ENCODE results near the gene EXOC3.

EXOC3 gene

GRCh38 chr5:439636-440035 is 3.3 kb upstream of the EXOC3 start:
- DNase-seq (ENCODE audit: low read depth), result no peak

- DNase-seq (ENCODE audit: low read depth), result no peak
Observed at GRCh38 chr5:440401-441201, 2.4 kb upstream of the EXOC3 start.

DNA sequence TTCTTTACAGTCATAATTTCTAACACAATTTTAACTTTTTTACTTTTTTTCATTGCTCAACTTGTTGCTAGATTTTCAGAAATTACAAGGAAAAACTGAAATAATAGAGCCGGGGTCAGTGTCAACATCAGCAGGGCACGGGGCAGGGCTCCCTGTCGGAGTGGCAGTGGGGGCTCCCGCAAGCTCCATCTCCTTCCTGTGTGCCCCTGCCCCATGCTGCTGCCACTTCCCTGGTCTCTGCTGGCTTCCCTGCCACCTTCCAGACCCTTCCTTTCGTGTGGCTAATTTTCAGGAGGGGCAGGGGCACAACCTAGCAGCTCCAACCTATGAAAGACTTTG is 1.0 kb upstream of the EXOC3 start:
- no peak for DNase-seq (ENCODE audit: low read depth)

DNA sequence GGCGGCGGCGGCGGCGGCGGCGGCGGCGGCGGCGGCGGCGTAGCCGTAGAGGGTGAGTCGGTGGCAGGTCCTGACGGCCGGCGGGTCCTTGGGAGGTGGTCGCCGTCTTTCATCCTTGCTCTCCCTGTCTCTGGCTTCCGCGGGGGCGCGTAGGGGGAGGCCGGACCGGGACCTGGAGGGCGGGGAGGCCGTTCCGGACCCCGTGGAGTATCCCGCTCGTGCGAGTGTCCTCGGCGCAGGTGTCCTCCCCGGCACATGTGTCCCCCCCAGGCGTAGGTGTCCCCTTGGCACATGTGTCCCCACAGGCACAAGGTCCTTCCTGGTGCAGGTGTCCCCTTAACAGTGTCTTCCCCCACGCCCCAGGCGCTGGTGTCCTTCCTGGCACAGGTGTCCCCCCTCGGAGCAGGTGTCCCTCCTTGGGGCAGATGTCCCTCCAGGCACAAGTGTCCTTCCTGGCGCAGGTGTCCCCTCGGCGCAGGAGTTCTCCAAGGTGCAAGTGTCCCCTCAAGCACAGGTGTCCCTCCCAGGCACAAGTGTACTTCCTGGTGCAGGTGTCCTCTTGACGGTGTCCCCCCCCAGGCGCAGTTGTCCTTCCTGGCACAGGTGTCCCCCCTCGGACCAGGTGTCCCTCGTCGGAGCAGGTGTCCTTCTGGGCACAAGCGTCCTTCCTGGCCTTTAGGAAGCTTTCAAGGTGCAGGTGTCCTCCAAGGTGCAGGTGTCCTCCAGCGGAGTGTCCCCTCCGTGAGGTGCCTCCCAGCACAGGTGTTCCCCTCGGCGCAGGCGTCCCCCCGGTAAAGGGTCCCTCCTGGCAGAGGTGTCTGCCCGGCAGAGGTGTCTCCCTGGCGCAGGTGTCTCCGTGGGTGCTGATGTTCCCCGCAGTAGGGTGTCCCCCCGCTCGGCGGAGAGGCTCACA is 519 bp downstream of the EXOC3 start:
- no peak for DNase-seq (ENCODE audit: low read depth)

- DNase-seq (ENCODE audit: low read depth), result no peak
Observed at GRCh38 chr5:444226-444625, 1.2 kb downstream of the EXOC3 start.

- no peak for DNase-seq (ENCODE audit: low read depth)
Observed at GRCh38 chr5:445591-445990, 2.6 kb downstream of the EXOC3 start.

DNA sequence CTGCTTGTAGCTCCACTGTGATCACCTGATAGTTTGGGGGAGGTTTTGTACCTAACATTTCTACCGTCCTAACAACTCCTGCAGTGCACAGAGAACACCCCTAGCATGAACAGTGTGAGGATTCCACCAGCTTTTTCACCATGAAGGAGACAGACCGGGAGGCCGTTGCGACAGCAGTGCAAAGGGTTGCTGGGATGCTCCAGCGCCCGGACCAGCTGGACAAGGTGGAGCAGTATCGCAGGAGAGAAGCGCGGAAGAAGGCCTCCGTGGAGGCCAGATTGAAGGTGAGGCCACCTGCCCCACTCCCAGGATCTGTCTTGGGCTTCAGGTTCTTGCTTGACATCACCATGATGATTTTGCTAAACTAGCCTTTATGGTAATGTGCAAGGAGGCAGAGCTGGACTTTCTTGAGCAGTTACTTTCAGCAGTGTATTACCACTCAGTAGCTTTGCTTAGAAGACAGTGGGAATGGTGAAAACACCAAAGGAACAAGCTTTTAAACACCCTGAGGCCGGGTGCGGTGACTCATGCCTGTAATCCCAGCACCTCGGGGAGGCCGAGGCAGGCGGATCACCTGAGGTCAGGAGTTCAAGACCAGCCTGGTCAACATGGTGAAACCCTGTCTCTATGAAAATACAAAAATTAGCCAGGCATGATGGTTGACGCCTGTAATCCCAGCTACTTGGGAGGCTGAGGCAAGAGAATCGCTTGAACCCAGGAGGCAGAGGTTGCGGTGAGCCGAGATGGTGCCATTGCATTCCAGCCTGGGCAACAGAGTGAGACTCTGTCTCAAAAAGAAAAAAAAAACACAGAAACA is 3.3 kb downstream of the EXOC3 start:
- DNase-seq (ENCODE audit: low read depth), result no peak

GRCh38 chr5:446883-447263 is 3.9 kb downstream of the EXOC3 start:
- DNase-seq (ENCODE audit: low read depth), result peak; percentile 34

GRCh38 chr5:447501-447900 is 4.5 kb downstream of the EXOC3 start:
- DNase-seq (ENCODE audit: low read depth), result no peak

GRCh38 chr5:448061-448765 is 5.2 kb downstream of the EXOC3 start:
- DNase-seq (ENCODE audit: low read depth), result no peak

- no peak for DNase-seq (ENCODE audit: low read depth)
Observed at GRCh38 chr5:448766-449090, 5.8 kb downstream of the EXOC3 start.

GRCh38 chr5:449151-449550 is 6.2 kb downstream of the EXOC3 start:
- DNase-seq (ENCODE audit: low read depth), result no peak

DNA sequence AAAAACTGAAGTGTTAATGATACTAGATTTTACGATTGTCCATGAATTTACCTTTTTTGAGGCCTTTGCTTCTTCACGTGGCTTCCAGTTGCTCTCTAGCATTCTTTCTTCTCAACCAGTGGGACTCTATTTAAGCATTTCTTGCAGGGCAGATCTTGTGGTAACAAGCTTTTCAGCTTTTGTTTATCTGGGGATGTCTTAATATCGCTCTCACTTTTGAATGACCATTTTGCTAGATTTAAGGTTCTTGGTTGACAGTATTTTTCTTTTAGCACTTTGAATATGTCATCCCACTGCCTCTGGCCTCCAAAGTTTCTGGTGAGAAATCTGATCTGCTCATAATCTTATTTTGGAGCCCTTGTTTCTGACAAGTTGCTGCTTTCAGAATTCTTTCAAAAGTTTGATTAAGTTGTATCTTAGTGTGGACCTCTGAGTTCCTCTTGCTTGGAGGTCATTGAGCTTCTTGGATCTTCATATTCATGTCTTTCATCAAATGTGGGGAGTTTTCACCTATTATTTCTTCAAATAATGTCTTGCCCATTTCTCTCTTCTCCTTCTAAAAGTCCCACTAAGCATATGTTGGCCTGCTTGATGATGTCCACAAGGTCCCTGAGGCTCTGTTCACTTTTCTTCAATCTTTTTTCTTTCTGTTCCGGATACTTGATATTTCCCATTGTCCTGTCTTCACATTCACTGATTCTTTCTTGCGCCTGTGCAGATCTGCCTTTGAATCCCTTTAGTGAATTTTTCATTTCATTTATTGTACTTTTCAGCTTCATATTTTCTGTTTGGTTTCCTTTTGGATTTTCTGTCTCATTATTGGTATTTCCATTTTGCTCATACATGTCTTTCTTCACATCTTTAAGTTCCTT is 8.8 kb downstream of the EXOC3 start:
- DNase-seq (ENCODE audit: low read depth), result no peak

- no peak for DNase-seq (ENCODE audit: low read depth)
Observed at GRCh38 chr5:452978-453710, 10.2 kb downstream of the EXOC3 start.

DNA sequence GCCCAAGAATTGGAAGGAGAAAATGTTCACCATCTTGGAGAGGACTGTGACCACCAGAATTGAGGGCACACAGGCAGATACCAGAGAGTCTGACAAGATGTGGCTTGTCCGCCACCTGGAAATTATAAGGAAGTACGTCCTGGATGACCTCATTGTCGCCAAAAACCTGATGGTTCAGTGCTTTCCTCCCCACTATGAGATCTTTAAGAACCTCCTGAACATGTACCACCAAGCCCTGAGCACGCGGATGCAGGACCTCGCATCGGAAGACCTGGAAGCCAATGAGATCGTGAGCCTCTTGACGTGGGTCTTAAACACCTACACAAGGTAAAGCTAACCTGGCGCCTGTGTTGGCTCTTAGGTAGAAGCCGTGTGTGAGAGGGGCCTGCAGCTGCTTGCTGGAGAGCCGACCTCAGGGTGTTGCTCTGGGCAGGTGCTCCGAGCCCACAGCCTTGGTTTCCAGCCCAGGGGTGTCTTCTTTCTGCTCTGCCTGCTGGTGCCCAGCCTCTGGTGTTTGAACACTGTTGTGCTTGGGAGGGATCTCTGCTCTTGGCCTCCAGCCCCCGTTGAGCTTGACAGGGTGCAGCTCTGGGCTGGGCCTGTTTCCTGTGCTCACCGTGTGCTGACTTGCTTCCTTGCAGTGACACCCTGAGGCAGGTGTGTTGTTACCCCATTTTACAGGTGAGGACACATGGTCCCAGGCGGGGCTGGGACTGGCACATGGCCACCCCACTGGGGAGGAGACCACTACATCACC is 10.9 kb downstream of the EXOC3 start:
- DNase-seq (ENCODE audit: low read depth), result no peak

GRCh38 chr5:454936-455335 is 12.0 kb downstream of the EXOC3 start:
- no peak for DNase-seq (ENCODE audit: low read depth)

DNA sequence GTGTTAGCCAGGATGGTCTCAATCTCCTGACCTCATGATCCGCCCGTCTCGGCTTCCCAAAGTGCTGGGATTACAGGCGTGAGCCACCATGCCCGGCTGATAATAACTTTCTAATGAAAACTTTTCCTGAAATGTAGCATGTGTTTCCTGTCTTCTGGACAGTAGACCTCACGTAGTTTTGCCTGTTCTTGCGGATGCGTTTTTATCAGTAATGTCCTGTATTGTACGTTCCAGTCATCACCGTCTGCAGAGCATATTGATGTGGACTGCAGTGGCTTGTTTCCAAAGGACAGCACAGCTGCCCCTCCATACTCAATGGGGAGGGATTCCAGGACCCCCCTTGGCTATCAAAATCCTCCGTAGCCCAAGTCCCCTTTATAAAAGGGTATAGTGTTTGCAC is 12.8 kb downstream of the EXOC3 start:
- no peak for DNase-seq (ENCODE audit: low read depth)

- no peak for DNase-seq (ENCODE audit: low read depth)
Observed at GRCh38 chr5:456351-457194, 13.6 kb downstream of the EXOC3 start.
